HEK293T (cell line): ENCODE results near the gene NEO1.

Source experiments
- ARNT ChIP-seq: fragments of 450-650 bp; IDR thresholded peaks from 2 replicates; pipeline ENCODE4 v1.6.1; 2017; ENCODE audit warnings: mild to moderate bottlenecking
- BHLHE40 ChIP-seq: fragments of 450-650 bp; IDR thresholded peaks from 2 replicates; pipeline ENCODE4 v1.6.1; 2016; ENCODE audit warnings: mild to moderate bottlenecking, moderate library complexity, borderline replicate concordance
- CTBP1 ChIP-seq: fragments of 450-650 bp; IDR thresholded peaks from 2 replicates; pipeline ENCODE4 v1.6.1; 2016; ENCODE audit warnings: borderline replicate concordance
- ELF4 ChIP-seq: fragments of 450-650 bp; IDR thresholded peaks from 2 replicates; pipeline ENCODE4 v1.6.1; 2017; ENCODE audit warnings: antibody characterized with exemption
- FOXA1 ChIP-seq: fragments of 450-650 bp; IDR thresholded peaks from 2 replicates; pipeline ENCODE4 v1.6.1; 2016; ENCODE audit warnings: mild to moderate bottlenecking
- FOXK2 ChIP-seq: fragments of 450-650 bp; IDR thresholded peaks from 2 replicates; pipeline ENCODE4 v1.6.1; 2016; ENCODE audit warnings: mild to moderate bottlenecking
- L3MBTL2 ChIP-seq: fragments of 450-650 bp; conservative IDR thresholded peaks from 2 replicates; pipeline ENCODE4 v1.6.1; 2016; ENCODE audit warnings: mild to moderate bottlenecking
- LEF1 ChIP-seq: fragments of 450-650 bp; IDR thresholded peaks from 2 replicates; pipeline ENCODE4 v1.6.1; 2017; ENCODE audit warnings: mild to moderate bottlenecking, borderline replicate concordance
- NFRKB ChIP-seq: fragments of 450-650 bp; IDR thresholded peaks from 2 replicates; pipeline ENCODE4 v1.6.1; 2016; ENCODE audit warnings: mild to moderate bottlenecking, moderate library complexity
- SP1 ChIP-seq: fragments of 450-650 bp; IDR thresholded peaks from 2 replicates; pipeline ENCODE4 v1.6.1; 2017
- SUZ12 ChIP-seq: fragments of 450-650 bp; IDR thresholded peaks from 2 replicates; pipeline ENCODE4 v1.6.1; 2016; ENCODE audit warnings: mild to moderate bottlenecking
- TARDBP ChIP-seq: fragments of 450-650 bp; IDR thresholded peaks from 2 replicates; pipeline ENCODE4 v1.6.1; 2016
- ZNF384 ChIP-seq: fragments of 450-650 bp; IDR thresholded peaks from 2 replicates; pipeline ENCODE4 v1.6.1; 2016
- TF ChIP-seq, protein P1 (sequence below): fragments of 450-650 bp; IDR thresholded peaks from 2 replicates; pipeline ENCODE4 v1.6.1; 2016

DNA sequence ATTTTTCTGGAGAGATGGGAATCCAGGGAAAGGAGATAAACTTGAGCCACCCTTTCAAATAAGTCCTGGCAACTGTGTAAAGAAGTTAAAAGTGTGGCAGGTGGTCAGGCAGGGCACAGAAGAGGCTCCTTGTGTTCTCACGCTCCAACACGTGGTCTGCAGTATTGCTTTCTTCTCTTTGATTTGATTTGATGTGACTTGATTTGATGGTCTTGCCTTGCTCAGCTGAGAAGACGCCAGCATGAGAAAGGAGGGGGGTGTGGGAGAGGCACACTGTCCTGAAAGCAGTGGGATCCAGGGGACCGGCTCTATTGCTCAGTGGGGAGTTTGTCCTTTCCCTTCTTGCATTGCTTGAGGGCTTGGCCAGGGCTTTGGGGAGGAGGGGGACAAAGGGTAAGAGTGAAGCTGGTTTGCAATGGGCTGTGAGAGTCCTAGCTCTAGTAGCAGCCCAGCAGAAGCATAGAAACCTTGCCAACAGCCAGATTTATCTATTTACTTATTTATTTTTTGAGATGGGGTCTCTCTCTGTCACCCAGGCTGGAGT, 25.7 kb upstream of the NEO1 start:
- TF ChIP-seq CTBP1 (no peak), TARDBP (no peak), SP1 (no peak), ARNT (no peak), ZNF384 (no peak), FOXK2 (no peak), FOXA1 (no peak), LEF1 (no peak), NFRKB (no peak), ELF4 (no peak), SUZ12 (no peak), L3MBTL2 (no peak), BHLHE40 (no peak)
- TF ChIP-seq, protein P1, sequence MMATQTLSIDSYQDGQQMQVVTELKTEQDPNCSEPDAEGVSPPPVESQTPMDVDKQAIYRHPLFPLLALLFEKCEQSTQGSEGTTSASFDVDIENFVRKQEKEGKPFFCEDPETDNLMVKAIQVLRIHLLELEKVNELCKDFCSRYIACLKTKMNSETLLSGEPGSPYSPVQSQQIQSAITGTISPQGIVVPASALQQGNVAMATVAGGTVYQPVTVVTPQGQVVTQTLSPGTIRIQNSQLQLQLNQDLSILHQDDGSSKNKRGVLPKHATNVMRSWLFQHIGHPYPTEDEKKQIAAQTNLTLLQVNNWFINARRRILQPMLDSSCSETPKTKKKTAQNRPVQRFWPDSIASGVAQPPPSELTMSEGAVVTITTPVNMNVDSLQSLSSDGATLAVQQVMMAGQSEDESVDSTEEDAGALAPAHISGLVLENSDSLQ = no peak
